Endothelial cell of umbilical vein (primary cell): ENCODE measurements around the gene LAMA5. TPM values are rescaled to one million over a fixed set of nuclear protein-coding genes. Genes with fewer than 3 reads are reported as not detected.

Experiments used
- BruUV-seq: library from RNA; stranded (reverse); fragments of 400-500 nt; replicated peaks from 2 replicates; lab custom pipeline; 2021; lab: Mats Ljungman, UMichigan
- CTCF ChIA-PET: fragments of 300-600, 350-600 bp; sonication (Branson Sonifier 250); formaldehyde crosslinking; loops from one replicate; lab custom pipeline; 2021; ENCODE audit warnings: antibody characterized with exemption, inconsistent platforms; lab: Charles Lee
- POLR2A ChIA-PET: fragments of 300-600, 350-600 bp; sonication (Branson Sonifier 250); formaldehyde crosslinking; loops from one replicate; lab custom pipeline; 2021; ENCODE audit warnings: antibody characterized with exemption, inconsistent platforms; lab: Charles Lee
- DNase-seq: peaks from one replicate; pipeline ENCODE4 v3.0.0-alpha.2; 2011; ENCODE audit warnings: low read depth, low spot score
- FAIRE-seq: peaks from 2 replicates; lab custom pipeline; 2011; peaks lifted over from hg19 to GRCh38; lab: Jason Lieb, UNC
- H2AFZ ChIP-seq: 2 replicates; pipeline ENCODE4 v1.6.0; 2012; ENCODE audit warnings: low read depth, low read length, control low read depth, inconsistent platforms
- H3K27ac ChIP-seq: 2 replicates; pipeline ENCODE4 v1.5.1; 2011; ENCODE audit warnings: low read depth, mild to moderate bottlenecking, control low read depth, low read length, moderate library complexity; ENCODE audit not compliant: insufficient read depth
- H3K27me3 ChIP-seq, 2 experiments: 2 replicates each; pipeline versions ENCODE4 v1.6.0 to v1.6.1; 2011; ENCODE audit warnings: low read length in 2 of 2, mixed read lengths in 1 of 2; ENCODE audit not compliant: control insufficient read depth in 2 of 2, insufficient read depth in 2 of 2
- H3K36me3 ChIP-seq, 2 experiments: 2 replicates in 1 of 2; 3 replicates in 1 of 2; pipeline ENCODE4 v1.5.1; 2011; ENCODE audit warnings: low read length in 2 of 2, mild to moderate bottlenecking in 1 of 2, moderate library complexity in 1 of 2; ENCODE audit not compliant: control insufficient read depth in 2 of 2, insufficient read depth in 2 of 2; ENCODE audit errors: extremely low read depth in 1 of 2
- H3K4me1 ChIP-seq: 3 replicates; pipeline ENCODE4 v1.5.1; 2011; ENCODE audit warnings: mild to moderate bottlenecking, low read length; ENCODE audit not compliant: control insufficient read depth, insufficient read depth; ENCODE audit errors: extremely low read depth
- H3K4me2 ChIP-seq: 2 replicates; pipeline ENCODE4 v1.6.1; 2011; ENCODE audit warnings: low read length, control low read depth, mixed read lengths; ENCODE audit not compliant: insufficient read depth
- H3K4me3 ChIP-seq, 3 experiments: fragments of 200-600 bp in 1 of 3; sonication (generic), shearing (Covaris generic) in 1 of 3; replicated peaks in 1 of 3; 2 replicates each; pipeline ENCODE4 v1.5.1; 2011 to 2016; ENCODE audit warnings: control low read depth in 3 of 3, low read length in 3 of 3, mild to moderate bottlenecking in 2 of 3, inconsistent platforms in 1 of 3, low read depth in 1 of 3, moderate library complexity in 1 of 3; ENCODE audit not compliant: insufficient read depth in 1 of 3
- H3K79me2 ChIP-seq: 2 replicates; pipeline ENCODE4 v1.6.0; 2012; ENCODE audit warnings: low read length, inconsistent platforms; ENCODE audit not compliant: control insufficient read depth, insufficient read depth
- H3K9ac ChIP-seq: replicated peaks from 2 replicates; pipeline ENCODE3; 2011; ENCODE audit warnings: low read length, control low read depth; ENCODE audit not compliant: insufficient read depth; ENCODE audit errors: extremely low read depth
- H3K9me1 ChIP-seq: replicated peaks from 3 replicates; pipeline ENCODE4 v1.6.0; 2011; ENCODE audit warnings: mild to moderate bottlenecking, low read length; ENCODE audit not compliant: control insufficient read depth, insufficient read depth; ENCODE audit errors: extremely low read depth
- H3K9me3 ChIP-seq: replicated peaks from 2 replicates; pipeline ENCODE4 v1.5.1; 2012; ENCODE audit warnings: low read length, inconsistent platforms; ENCODE audit not compliant: control insufficient read depth, insufficient read depth
- H4K20me1 ChIP-seq: replicated peaks from 2 replicates; pipeline ENCODE3; 2011; ENCODE audit warnings: mild to moderate bottlenecking, low read length; ENCODE audit not compliant: control insufficient read depth, insufficient read depth; ENCODE audit errors: extremely low read depth
- CTCF ChIP-seq, 2 donors: IDR thresholded peaks; 1 replicate in 1 of 2; 2 replicates in 1 of 2; pipeline ENCODE4 v1.5.1; 2011; ENCODE audit warnings: low read length in 2 of 2, mild to moderate bottlenecking in 2 of 2, moderate library complexity in 2 of 2, control low read depth in 1 of 2, inconsistent platforms in 1 of 2, low read depth in 1 of 2; ENCODE audit not compliant: insufficient read depth in 1 of 2; ENCODE audit errors: extremely low read depth in 1 of 2
- EZH2 ChIP-seq: IDR thresholded peaks from 2 replicates; pipeline ENCODE4 v1.6.1; 2012; ENCODE audit warnings: borderline replicate concordance, low read depth, mild to moderate bottlenecking, moderate library complexity, low read length, inconsistent platforms; ENCODE audit not compliant: severe bottlenecking
- FOS ChIP-seq: IDR thresholded peaks from 2 replicates; pipeline ENCODE4 v1.6.1; 2011; ENCODE audit warnings: mild to moderate bottlenecking, low read length, moderate library complexity, borderline replicate concordance; ENCODE audit not compliant: insufficient read depth
- GATA2 ChIP-seq: IDR thresholded peaks from 2 replicates; pipeline ENCODE4 v1.7.0; 2011; ENCODE audit warnings: low read depth, mild to moderate bottlenecking, moderate library complexity, mixed read lengths, low read length; ENCODE audit not compliant: insufficient read length, insufficient read depth
- JUN ChIP-seq: IDR thresholded peaks from 2 replicates; pipeline ENCODE4 v1.6.1; 2011; ENCODE audit warnings: borderline replicate concordance, low read depth; ENCODE audit not compliant: insufficient read length, insufficient read depth
- MAX ChIP-seq: IDR thresholded peaks from 2 replicates; pipeline ENCODE4 v1.6.1; 2011; ENCODE audit not compliant: insufficient read depth, insufficient read length
- MYC ChIP-seq: IDR thresholded peaks from one replicate; pipeline ENCODE4 v1.6.1; 2011; ENCODE audit warnings: mild to moderate bottlenecking, low read depth, low read length
- POLR2A ChIP-seq: IDR thresholded peaks from 2 replicates; pipeline ENCODE4 v1.6.1; 2012; ENCODE audit warnings: low read depth, mild to moderate bottlenecking, control low read depth, low read length
- POLR2AphosphoS5 ChIP-seq: IDR thresholded peaks from 2 replicates; pipeline ENCODE4 v1.6.1; 2012; ENCODE audit warnings: low read depth, mild to moderate bottlenecking, control low read depth, low read length, moderate library complexity; ENCODE audit not compliant: insufficient read depth
- dilution Hi-C: fragments of 300-500 bp; cut with MboI; formaldehyde crosslinking; loops from one replicate; pipeline ENCODE4 v1.15.0; 2019; ENCODE audit warnings: low sequenced_read_pairs; ENCODE audit not compliant: extremely low pct_ligation_motif_present
- intact Hi-C: fragments of 100-400 bp; cut with micrococcal nuclease; formaldehyde crosslinking; loops from one replicate; pipeline ENCODE4 v1.10.0; 2022
- polyA plus RNA-seq, 4 experiments: library from polyadenylated mRNA; depleted of rRNA in 3 of 4; stranded (reverse) in 3 of 4; unstranded in 1 of 4; fragments of >200 nt; gene quantifications; 2 replicates each; pipeline versions ENCODE4 v1.2.1 to v1.2.3, GENCODE V29; 2011 to 2012; ENCODE audit warnings: missing spikeins in 1 of 4
- total RNA-seq: library from RNA; stranded (reverse); gene quantifications from 2 replicates; pipeline ENCODE4 v1.2.3, GENCODE V29; 2021

The LAMA5 gene
- total and polyA plus RNA-seq, 2 donors (not counting 3 experiments of a cell fraction or from before 2014, with no cell fraction given): 24.0 to 145 TPM

DNA sequence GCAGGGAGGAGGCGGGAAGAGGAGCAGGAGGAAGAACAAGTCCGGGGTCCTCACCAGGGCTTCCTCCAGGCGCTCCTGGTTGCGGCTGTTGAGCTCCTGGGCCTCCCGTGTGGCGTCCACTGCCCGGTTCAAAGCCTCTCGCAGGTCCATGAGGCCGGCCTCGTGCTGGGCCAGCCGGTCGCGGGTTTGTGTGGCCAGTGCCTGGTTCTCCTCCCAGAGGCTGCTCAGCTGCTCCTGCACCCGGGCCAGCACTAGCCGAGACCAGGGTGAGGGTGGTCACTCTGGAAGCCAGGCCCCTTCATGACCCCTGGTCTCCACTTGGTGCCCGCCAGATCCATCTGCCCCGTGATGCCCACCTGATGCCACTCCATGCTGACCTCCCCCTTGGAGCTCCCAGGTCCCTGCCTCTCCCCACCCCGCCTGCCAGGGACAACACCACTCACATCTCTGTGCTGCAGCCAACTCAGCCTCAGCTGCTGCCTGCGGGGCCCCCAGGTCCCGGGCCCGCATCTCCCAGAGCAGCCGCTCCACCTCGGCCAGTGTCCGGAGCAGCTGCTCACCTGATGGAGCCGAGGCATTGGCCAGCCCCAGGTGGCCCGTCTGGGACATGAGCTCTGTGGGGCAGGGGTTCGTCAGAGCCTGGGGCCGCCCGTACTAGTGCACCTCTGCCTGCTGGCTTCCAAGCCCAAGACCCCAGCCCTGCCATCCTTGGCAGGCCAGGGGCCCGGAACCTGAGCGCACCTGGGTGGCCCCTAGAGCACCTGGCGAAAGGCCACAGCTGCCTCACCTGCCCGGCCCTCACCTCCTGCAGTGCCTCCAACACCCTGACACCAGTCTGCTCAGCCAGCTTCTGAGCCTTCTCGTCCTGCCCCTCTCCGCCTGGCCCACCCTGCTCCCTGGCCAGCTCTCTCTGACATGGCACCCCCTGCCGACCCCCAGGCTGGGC is 48.4 kb downstream of the LAMA5 start:
- no peak overlapping the region for H3K4me3 ChIP-seq
- no peak for FAIRE-seq
- ChIA-PET CTCF (interaction anchor here (1.1 to 2.8 kb wide), 4 partner anchors 46 to 64 kb away, joined by 3 to 8 read pairs (median 6); no protein-coding TSS in a partner anchor), POLR2A (no interaction called here)
- H4K20me1 ChIP-seq: no peaks in the 10 kb centered on the region
- no peak overlapping the region for H2AFZ ChIP-seq
- TF ChIP-seq JUN: no peak
- TF ChIP-seq FOS: no peak
- no peak for TF ChIP-seq GATA2
- no peak for TF ChIP-seq MYC
- TF ChIP-seq POLR2AphosphoS5: no peak
- no peak for TF ChIP-seq CTCF (IDR thresholded peaks at IDR 0.05; ENCODE audit: extremely low read depth in 1 of 2, insufficient read depth in 1 of 2, low read depth in 1 of 2, low read length in 2 of 2)
- TF ChIP-seq EZH2: no peak
- no peak for TF ChIP-seq MAX
- no peak for TF ChIP-seq POLR2A
- H3K27me3 ChIP-seq: no peaks in the 10 kb centered on the region
- H3K4me1 ChIP-seq: no peaks in the 10 kb centered on the region
- intact Hi-C loops (no loop called here), dilution Hi-C loops (no loop called here)
- H3K9me1 ChIP-seq: no peaks in the 10 kb centered on the region
- H3K9me3 ChIP-seq: no peaks in the 10 kb centered on the region
- DNase-seq: no peak
- no peak overlapping the region for H3K9ac ChIP-seq
- H3K79me2 ChIP-seq: peaks cover 4% of the 10 kb centered on the region
- H3K4me2 ChIP-seq: no peak overlapping the region
- no peak overlapping the region for H3K27ac ChIP-seq
- H3K36me3 ChIP-seq: peaks cover 9 to 44% of the 10 kb centered on the region in 2 experiments
- no TSS peak for BruUV-seq
